Measurements from ENCODE around the gene KCNG1.

The KCNG1 gene

DNA sequence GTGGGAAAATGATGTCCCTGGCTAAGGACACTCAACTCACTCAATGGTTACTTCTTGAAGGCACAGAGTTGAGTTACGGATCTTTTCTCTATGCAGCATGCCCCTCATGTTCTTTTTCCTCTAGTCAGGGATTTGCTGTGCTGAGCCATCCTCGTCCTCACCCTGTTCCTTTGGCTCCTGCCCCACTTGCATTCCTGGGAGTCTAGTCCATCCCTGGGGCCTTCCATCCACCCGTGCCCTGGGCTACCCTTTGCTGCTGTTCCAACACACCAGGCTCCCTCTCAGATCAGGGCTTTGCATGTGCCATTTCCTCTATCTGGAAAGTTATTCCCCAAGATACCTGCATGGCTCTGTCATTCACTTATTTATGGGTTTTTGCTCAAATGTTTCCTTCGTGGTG is 13.3 kb upstream of the KCNG1 start:
- DNase-seq (ENCODE audit: low read depth, low spot score), result no peak

DNA sequence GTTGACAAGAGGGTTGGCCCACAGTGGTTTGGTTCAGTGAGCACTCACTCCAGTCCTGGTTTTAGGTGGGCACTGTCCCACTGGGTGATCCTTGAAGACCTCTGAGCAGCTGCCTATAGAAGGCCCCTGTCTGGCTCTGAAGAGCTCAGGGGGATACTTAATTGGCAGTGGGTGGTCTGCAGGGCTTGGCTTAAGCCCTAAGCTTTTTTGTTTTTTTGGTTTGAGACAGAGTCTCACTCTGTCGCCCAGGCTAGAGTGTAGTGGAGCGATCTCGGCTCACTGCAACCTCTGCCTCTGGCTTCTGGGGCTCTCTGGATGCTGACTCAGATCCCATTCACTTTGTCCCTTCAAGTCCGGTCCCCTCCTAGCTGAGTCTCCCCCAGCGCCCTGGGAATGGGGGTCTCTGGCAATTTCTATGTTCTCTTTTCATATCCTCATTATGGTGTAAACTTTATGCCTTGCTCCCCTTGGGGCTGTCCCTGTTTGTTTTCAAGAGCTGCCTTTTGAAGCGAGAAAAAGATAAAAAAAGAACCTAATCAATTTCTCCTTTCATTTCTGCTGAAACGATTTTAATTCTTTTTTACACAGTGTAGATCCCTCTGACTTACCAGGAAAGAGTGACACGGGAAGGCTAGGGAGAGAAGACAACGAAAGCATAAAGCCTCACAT is 12.2 kb upstream of the KCNG1 start:
- no peak for DNase-seq (ENCODE audit: low read depth, low spot score)

- no peak for DNase-seq (ENCODE audit: low read depth, low spot score)
These were observed 11.6 kb upstream of the KCNG1 start for GRCh38 chr20:51034476-51034875.

GRCh38 chr20:51029963-51030920 is 7.3 kb upstream of the KCNG1 start:
- DNase-seq (ENCODE audit: low read depth, low spot score), result no peak

DNA sequence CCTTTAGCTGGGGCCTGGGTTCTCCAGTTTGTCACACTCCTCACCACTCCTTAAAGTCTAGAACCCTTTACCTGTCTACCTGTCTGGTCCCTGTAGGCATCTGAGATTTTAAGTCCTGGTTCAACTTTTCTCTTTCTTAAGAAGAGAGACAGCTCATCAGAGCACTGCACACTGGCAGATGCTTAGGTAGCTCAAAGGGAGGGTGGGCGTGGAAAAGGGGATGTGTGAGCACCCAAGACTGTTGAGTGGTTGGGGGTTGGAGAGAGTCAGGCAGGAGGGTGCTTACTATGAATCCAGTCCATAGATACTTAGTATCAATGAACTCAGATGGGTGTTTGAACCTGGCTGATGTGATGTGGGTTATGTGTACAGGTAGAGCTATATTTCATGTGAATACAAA is 6.6 kb upstream of the KCNG1 start:
- no peak for DNase-seq (ENCODE audit: low read depth, low spot score)

GRCh38 chr20:51028616-51029212 is 5.8 kb upstream of the KCNG1 start:
- DNase-seq (ENCODE audit: low read depth, low spot score), result no peak

DNA sequence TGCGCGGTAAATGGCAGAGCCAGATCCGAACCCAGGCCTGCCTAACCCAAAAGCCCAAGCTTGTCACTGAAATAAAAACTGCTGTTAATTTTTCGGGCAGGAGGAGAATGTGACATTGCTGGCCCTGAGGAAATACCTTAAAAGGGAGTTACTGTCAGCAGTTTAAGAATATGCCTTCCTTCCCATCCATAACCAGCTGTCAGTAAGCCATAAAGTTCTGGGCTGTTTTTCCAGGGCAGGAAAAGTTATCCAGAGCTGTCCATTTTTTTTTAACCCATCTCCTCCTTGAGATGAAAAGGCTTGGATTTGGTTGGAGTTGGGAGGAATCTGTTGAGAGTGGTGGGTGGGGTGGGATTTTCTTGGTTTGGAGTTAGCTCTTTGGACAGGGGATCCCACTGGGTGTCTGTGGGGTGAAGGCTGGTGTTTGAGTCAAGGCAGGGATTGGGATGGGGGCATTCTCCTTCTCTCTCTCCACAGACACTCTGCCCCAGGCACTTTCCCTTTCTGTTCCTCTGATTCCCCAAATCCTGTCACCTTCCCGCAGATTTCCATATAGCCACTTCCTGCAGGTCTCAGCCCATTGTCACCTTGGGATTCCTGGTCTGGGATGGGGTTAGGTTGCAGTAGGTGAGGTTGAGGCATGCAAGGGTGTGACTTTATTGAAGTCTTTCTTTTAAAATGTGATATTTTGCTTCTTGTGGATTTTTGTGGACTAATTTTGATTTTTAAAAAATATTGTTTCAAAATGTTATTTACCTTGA is 4.3 kb upstream of the KCNG1 start:
- DNase-seq (ENCODE audit: low read depth, low spot score), result no peak

- DNase-seq (ENCODE audit: low read depth, low spot score), result no peak
These were observed 3.4 kb upstream of the KCNG1 start for GRCh38 chr20:51026269-51026668.

- no peak for DNase-seq (ENCODE audit: low read depth, low spot score)
These were observed 1.9 kb upstream of the KCNG1 start for GRCh38 chr20:51024761-51025160.

DNA sequence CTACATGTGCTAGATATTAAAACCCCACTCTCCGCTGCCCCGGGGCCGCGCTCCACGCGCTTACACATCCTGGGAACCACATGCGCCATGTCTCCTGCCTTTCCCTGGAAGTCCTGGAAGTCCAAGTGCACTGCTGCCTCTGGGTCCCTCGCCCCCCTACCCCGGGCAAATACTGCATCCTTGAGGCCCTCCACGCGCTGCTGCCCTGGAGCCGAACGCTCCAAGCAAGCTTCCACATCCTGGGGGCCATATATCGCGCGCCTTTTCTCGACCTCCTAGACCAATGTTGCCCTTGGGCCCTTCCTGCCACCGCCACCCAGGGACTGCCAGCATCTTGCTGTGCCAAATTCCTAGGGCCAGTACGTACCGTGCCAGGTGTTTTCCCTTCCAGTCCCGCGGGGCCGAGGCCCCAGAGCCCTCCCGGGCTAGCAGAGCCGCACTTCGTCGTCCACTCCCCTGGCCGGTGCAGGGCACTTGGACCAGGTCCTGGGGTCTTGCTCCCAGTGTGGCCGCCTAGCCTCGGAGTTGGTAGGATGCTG is 779 bp upstream of the KCNG1 start:
- DNase-seq (ENCODE audit: low read depth, low spot score), result no peak

GRCh38 chr20:51022227-51022802 is 592 bp downstream of the KCNG1 start:
- no peak for DNase-seq (ENCODE audit: low read depth, low spot score)

GRCh38 chr20:51021067-51022025 is 1.6 kb downstream of the KCNG1 start:
- no peak for DNase-seq (ENCODE audit: low read depth, low spot score)

DNA sequence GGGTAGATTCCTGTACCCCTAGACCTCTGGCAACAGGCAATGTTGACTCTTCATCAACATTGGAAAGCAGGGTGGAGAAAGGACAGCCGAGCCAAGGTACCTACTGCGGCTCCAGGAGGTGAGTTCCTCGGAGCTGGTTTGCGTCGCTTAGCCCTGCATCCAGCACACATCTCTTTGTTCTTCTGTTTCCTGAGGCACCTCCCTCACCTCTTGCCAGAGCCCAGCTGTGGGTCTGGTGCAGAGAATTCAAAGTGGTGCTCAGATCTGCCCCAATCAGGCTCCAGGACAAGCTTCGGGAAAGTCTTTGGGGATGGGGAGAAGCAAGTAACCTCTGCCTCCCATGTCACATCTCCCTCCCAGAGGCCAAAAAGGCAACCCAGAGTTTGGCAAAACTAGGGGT is 2.2 kb downstream of the KCNG1 start:
- DNase-seq (ENCODE audit: low read depth, low spot score), result no peak

DNA sequence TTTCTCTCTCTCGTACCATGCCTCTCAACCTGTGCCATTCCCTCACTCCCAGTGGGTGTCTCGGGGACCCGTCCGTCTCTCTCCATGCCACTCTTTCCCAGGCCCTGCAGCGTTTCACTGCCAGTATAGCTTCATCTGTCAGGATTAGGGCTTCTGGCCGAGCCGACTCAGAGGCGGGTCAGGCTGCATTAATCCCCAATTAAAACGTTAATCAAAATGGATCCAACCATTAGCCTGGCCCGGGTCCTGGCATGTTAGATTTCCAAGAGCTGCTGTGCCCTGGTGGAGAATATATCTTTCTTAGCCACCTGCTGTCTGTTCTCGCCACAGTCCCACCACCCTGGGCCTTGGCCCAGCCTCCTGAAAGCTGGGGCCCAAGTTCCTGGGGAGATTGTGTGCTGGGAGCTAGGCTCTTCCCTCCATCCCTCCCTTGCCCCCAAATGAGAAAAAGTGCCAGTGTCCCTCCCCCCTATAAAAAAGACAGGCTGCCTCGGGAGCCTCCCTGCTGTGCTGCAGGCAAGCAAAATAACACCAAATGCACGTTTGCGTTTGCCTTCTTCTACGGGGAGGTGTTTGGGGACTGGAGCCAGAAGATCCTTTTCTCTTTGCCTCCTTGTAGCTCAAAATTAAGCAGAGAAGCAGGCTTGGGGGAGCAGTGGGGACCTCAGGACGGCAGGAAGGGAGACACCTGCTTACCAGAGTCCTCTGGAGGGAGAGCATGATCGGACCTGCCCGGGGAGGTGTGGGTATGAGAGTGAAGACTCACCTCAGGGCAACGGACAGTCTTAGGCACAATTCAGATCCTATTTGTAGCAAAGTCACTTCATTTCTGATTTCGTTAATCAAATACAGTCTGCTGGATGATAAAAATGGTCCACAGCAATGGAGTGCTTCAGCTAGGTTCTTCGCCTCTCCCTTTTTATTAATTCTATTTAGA is 3.0 kb downstream of the KCNG1 start:
- no peak for DNase-seq (ENCODE audit: low read depth, low spot score)

DNA sequence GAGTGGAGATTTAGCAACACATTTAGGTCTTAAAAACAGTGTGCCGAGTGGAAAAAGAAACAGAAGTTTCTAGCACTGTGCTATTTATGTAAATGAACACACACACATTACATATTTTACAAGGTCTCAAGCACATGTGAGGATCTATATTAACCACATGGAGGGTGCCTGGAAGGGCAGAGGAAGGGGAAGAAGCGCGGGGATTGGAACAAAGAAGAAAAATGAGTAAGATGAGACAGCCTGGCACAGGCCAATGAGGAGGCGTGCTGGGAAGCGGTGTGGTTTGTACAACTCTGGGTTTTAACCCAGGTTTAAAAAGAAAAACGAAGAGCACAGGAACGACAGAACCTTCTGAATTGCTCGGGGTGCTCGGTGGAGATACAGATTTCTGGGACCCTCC is 5.7 kb downstream of the KCNG1 start:
- no peak for DNase-seq (ENCODE audit: low read depth, low spot score)

DNA sequence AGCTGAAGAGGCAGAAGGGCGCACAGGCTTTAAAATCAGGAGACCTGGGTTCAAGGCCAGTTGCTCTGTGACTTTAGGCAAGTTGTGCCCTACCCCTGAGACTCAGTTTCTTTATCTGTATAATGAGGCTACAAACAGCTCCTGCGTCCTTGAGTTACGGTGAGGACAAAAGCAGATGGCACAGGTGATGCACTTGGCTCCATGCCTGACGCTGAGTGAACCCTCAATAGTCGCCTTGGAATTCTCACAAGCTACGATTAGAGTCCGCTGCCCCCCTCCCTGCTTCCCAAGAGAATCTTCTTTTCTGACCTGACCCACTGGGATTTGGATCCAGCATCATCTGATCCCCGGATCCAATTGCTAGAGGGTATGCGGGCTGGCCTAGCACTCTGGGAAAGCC is 6.4 kb downstream of the KCNG1 start:
- DNase-seq (ENCODE audit: low read depth, low spot score), result no peak

DNA sequence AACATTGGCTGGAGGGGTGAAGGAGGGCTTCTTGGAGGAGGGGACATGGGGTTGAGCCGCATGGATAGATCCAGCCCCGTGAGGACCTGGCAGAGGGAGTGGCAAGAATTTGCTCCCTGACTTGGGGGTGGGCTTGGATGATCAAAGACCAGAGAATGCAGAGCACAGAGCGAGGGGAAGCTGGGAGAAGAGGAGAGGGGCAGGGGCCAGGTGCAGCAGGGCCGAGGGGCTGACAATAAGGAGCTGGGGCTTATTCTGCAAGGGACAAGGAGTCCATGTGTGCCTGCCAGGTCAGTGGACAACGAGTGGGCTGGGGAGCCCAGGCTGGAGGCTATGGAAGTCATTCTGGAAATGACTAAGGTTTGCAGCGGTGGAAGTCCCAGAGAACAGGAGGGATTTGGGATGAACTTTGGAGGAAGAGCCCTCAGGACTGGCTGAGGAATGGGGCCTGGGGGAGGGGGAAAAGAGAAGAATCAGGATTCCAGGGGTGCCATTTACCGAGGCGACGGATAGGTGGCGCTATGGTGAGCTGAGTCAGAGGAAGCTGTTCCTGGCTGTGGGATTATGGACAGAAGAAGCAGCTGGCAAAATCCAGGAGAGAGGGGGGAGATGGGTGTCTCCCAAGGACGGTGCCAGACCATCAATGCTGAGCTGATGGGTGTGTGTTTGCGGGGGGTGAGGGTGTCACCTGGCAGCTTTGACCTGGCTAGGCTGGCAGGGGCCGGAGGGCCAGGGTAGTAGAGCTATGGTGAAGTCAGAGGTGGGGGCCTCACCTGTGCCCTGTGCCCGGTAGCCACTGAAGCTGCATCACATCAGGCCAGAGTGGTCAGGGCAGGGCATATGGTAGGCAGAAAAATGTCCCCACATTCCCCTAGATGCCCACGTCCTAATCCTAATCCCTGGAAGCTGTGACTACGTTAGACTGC is 7.8 kb downstream of the KCNG1 start:
- no peak for DNase-seq (ENCODE audit: low read depth, low spot score)
